ENCODE data around the gene GIMAP8.

Gene GIMAP8

DNA sequence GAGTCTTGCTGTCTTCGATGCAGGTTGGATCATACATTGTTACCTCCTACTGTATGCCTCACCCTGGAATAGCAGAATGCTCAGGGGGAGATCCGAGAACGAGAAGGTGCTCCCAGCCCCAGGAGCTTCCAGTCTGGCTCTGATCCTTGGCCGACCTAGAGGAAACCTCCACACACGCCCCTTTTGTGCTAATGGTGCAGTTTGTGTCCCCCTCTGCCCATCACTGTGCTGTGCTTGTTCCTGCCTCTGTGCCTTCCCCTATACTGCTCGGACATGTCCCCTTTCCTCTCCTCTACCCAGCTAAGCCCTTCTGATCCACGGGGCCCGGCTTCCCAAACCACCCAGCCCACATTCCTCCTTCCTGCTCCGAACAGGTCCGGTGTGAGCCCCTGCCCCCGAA lies 38.8 kb upstream of the GIMAP8 start:
- no peak for DNase-seq (ENCODE audit: low spot score)

DNA sequence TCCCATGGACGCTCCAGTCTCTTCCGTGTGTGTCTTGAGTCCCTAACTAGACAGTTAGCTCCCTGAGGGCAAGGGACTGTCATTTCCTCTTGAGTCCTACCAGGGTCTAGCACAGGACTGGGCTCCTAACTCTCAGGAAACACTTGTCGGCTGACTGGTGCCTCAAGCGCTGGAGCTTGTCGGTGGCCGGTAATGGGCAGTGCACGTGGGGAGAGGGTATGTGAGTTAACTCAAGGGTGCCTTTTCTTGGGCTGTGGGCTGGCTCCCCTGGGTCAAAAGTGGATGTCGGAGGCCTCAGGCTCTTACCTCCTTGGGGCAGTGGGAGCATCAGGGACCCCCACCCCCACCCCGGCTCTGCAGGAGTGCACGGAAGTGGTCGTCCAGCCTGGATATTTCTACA lies 38.4 kb upstream of the GIMAP8 start:
- no peak for DNase-seq (ENCODE audit: low spot score)

DNA sequence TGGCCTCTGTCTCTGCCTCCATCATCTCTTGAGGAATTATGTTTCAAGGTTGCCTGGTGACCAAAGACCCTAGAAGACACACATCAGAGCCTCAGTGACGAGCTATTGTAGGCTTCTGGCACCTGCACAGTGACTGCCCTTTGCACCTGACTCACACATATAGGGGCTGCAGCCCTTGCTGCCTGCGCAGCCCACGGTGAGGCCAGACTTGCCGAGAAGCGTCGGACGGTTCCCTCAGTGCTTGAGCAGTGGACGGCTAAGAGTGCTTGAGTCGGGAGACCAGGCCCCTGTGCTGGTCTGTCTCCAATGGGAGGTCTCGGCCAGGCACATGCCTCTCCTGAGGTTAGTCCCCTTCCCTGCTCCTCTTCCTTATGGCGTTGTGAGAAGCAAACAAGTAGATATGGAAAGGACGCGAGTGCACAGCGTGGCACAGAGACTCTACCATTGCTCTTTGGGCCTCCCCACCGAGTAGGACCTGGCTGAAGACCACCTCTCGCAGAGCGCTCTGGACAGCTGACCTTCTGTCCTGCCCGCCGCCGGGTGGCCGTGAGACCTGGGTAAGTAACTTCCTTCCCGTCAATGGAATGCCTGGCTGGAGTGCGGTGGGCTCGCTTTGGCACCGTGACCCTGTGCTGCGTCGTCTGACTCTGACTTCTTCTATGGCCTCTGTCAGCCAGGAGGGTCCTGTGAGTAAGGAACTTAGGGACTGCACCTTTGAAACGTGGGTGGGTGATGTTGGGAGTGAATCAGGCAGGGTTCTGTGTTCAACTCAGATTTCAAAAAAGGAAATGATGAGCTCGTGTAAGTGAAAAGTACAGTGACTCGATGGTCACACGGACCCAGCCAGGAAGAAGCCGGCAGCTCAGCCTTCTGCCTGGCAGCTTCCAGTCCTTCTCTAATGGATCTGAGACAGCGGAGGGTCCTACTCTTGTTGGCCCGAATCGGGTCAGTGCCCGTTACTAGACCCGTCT lies 37.6 kb upstream of the GIMAP8 start:
- DNase-seq (ENCODE audit: low spot score) = no peak

DNA sequence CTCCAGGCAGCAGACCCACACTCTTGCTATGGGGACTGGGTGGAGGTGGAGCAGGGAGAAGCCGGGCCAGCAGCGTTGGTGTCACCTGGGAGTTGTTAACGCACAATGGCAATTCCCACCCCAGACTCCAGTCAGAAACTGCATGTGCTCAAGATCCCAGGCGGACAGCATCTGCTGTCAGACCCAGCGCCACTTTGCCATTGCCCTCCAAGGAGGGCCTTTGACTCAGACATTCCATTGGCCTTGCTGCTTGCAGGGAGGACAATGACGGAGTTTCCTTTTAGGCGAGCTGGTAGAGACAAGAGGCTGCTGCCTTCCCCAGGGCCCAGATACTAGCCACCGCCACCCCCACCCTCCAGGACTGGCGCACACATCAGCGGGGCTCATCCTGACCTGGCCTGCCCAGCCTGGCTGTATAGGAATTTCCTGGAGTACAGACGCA lies 36.8 kb upstream of the GIMAP8 start:
- no peak for DNase-seq (ENCODE audit: low spot score)

DNA sequence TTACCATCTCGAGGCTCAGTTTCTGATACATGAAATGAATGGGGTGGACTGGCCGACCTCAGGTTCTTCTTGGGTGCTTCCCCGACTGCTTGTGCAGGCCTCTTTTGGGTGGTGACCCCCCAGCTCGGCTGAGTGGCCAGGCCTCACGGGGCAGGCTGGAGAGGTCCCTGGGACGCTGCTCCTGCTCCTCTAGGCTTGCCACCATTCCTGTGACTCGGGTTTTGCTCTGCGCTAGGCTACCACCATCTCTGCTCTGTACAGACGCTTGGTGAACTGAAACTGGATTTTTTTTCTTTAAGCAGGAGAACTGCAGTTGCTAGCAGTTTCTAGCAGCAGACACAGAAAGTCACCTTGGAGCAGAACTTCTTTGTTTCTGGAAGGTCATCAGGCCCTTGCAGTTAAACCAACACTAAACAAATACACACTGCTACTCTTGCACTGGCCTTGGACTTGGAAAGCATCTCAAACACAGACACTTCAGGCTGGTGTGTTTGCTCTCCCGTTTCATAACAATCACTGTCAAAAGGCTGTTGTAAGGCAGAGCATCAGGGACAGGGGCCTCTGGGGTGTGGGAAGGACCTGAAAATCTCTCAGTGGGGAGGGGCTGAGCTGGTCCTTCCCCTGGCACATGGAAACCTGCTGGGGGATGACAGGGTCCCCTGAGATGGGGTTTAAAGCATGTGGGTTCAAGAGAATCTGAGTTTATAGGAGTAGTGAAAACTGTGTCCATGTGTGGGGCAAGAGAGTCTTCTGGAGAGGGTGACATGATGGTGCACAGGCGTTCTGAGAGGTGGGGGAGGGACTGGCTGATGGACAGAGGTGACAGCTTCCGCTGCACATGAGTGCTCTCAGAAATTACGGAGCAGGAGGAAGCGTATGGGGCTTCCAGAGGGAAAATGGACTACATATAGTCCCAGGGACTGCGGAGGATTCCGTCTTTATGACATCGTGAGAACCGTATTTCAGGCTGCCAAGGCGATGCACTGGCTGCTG lies 35.0 kb upstream of the GIMAP8 start:
- DNase-seq (ENCODE audit: low spot score) = no peak

DNA sequence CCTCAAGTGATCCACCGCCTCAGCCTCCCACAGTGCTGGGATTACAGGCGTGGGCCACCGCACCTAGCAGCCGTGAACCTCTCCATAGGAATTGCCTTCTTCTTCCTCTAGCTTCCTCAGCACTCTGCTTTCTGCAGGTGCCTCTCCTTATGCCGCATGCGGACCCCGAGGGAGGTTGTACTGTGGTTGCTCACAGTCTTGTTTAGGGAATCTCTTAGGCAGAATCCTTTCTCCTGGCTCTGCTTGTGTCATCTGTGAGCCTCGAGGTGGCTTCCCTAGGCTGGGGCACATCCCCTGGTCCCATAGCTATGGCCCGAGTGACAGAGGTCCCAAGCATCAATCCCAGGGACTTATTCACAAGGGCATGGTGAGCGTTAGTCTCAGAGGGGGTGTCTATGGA lies 33.2 kb upstream of the GIMAP8 start:
- no peak for DNase-seq (ENCODE audit: low spot score)

DNA sequence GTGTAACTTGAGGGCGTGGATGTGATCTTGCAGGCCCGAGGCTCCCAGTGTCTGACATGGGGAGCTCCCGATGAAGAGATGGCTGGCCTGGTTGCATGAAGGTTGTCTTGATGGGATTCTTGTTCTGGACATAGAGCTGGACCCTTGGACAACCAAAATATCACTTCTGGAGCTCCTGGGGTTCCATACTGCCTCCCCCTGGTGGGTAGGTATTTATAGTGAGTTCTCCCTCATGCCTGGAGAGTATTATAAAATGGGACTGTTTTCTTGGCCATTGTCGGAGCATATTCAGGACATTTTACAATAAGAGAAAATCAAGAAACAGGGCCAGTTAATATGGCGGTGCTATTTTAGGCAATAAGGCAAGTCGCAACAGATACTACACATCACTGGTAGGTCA lies 32.6 kb upstream of the GIMAP8 start:
- DNase-seq (ENCODE audit: low spot score) = no peak

DNA sequence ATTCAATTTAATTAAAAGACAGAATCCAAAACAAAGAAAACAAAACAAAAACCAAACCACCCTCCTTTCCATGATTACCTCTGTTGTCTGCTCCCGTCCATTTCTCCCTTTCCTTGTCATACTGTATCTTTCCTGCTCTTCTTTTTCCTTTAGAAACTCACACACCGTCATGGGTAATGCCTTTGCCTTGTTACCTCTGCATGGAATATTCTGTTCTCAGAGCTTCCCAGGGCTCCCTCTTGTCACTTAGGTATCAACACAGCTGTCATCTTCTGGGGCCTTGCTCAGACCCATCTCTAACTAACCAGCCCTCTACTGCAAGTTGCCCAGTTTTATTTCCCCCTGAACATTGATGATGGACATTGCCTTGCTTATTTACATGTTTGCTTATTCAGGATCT lies 30.2 kb upstream of the GIMAP8 start:
- no peak for DNase-seq (ENCODE audit: low spot score)

DNA sequence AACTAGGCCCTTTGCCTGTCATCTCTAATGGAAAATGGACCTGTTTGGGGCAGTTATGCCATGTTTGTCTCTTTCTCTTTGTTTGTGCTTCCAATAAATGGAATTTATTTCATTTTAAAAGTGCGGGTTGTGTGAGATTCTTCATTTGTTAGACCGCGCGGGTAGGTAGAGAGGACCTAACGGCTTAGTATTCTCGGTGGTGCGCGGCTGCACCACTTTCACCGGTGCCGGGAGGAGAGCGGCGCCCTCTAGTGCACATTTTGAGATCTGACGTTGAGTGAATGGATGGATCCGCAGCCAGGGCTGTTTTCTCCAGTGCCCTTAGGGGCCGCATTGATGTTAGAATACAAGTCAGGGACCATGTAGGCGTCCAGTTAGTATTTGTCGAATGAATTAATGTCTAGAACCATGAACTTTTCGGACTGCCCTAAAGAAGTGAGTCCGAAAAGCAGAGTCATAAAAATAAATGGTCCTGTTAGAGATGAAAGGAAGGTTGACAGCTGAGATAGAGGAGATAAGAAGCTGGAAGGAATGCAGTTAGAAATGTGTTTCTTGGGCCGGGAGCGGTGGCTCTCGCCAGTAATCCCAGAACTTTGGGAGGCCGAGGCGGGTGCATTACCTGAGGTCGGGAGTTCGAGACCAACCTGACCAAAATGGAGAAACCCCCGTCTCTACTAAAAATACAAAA lies 29.3 kb upstream of the GIMAP8 start:
- peak; percentile 91 for DNase-seq (ENCODE audit: low spot score)

DNA sequence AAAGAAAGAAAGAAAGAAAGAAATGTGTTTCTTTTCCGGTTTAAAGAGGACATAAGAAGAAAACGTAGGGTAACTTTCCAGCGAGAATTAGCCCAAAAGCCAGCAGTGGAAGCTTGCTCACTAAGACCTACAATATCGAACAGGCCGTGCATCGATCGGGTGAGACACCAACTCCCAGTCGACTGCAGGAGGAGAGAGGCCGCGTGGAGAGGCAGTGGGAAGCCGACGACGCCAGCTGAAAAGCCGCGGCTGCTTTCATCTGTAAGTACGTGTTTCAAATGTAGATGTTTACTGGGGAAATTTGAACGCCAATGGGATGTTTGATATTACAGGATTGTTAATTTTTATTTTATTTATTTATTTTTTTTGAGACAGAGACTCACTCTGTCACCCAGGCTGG lies 28.6 kb upstream of the GIMAP8 start:
- no peak for DNase-seq (ENCODE audit: low spot score)

DNA sequence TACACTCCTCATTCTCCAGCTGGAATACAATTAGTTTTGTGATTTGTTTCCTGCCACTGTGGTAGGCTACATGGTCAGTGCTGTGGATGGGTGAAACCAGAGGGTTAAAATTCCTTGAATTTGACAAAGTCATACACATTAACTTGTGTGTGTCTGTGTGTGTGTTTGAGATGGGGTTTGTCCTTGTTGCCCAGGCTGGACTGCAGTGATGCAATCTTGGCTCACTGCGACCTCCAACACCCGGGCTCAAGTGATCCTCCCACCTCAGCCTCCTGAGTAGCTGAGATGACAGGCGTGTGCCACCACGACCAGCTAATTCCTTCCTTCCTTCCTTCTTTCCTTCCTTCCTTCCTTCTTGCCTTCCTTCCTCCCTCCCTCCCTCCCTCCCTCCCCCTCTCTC lies 24.8 kb upstream of the GIMAP8 start:
- DNase-seq (ENCODE audit: low spot score) = no peak

DNA sequence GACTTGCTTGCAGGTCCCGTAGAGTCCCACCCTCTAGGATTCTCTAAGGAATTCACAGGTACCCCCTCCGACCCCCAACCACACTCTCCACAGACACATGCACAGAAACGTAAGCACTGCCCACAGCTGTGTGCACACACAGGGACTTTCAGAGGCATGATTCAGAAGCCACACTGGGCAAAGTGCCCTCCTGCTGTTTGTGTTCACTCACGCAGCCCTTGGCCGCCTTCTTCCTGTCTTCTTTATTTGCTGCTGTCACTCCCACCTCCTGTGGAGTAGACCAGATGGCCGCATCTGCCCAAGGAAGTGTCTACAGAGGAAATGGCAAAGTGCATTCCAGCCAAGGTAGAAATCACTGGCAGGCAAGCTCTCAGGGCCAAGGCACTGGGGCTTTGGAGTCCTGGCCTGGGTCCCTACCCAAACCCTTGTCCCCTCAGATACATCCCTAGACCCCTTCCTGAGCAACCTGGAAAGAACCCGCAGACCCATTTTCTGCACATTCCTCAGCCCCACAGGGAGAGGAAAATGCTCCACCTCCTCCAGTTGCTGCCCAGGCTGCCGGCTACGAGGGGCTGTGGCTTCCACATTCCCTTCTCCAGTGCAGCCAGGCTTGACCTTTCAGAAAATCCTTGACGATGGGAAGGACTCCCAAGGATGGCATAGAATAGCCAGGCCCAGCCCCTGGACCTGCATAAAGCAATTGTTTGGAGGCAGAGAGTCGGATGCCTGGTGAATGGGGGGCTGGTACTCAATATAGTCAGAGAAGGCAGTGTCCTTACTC lies 21.6 kb upstream of the GIMAP8 start:
- no peak for DNase-seq (ENCODE audit: low spot score)

DNA sequence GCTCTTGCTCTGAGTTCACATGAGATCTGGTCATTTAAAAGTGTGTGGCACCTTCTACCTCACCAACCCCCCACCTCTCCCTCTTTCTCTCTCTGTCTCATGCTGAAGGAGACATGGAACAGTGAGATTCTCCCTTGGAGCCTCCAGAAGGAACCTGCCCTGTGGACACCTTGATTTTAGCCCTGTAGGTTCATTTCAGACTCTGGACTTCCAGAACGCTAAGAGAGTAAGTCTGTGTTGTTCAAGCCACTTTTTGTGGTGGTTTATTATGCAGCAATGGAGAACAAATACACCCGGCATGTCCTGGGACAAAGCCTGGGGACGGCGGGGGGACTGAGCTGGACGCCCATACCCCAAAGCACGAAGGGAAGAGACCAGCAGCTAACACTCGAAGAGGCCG lies 20.7 kb upstream of the GIMAP8 start:
- no peak for DNase-seq (ENCODE audit: low spot score)

DNA sequence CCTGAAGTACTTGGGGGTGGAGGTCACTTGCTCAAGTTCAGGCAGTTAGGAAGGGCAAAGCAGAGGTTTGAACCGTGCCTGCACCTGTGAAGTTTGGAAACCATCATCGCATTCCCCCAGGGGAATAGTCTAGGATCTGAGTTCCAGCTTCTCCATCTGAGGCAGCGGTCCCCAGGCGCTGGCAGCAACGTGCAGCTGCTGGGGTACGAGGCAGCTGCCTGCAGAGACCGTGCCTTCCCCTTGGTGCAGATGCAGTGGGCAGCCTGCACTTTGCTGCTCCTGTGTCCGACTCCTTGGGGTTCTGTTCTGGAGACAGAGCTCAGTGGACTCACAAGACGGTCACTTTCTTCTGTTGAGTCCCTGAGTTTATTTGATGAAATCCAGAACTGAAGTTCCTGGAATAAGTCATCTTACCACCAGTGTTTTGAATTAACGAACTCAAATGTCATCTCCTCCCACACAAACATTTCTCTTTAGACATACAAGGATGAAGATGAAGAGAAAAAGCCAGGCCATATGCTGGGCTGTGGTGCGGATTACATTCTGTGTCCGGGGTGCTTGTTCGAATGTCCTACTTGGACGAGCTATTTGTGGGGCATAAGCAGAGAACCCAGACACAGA lies 19.9 kb upstream of the GIMAP8 start:
- no peak for DNase-seq (ENCODE audit: low spot score)

DNA sequence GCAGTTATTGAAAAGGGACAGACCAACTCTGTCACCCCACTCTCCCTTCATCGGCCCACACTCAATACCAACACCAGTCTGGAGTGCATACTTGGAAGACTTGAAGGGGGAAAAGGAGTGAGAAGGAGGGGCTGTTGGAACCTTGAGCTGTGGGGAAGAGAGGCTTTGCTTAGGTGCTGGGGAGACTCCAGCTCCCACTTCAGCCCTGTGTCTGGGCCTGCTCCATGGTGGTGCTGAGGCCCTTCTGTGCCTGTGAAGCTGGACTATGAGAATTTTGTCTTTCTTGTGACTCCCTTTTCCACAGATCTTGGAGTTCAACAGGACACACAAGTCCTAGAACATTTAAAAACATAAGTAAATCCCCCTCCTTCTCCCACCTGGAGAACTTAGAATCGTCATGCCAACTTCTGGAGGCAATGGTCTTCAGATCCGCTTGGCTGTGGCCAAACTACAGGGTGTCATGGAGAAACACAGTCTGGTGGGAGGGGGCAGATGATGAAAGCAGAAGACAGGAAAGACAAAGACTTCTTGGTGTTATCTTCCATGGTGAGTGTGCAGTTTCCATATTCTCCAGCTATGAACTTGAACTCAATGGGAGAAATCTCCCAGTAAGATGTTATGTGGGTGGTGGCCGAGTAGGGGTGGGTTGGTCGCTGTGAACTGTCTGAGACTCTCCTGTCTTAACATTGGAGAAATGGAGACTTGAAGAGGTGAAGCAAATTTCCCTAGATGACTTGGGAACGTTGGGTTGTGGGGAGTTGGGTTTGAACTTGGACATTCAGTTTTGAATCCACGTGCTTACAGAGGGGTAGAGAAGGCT lies 18.4 kb upstream of the GIMAP8 start:
- DNase-seq (ENCODE audit: low spot score) = no peak

DNA sequence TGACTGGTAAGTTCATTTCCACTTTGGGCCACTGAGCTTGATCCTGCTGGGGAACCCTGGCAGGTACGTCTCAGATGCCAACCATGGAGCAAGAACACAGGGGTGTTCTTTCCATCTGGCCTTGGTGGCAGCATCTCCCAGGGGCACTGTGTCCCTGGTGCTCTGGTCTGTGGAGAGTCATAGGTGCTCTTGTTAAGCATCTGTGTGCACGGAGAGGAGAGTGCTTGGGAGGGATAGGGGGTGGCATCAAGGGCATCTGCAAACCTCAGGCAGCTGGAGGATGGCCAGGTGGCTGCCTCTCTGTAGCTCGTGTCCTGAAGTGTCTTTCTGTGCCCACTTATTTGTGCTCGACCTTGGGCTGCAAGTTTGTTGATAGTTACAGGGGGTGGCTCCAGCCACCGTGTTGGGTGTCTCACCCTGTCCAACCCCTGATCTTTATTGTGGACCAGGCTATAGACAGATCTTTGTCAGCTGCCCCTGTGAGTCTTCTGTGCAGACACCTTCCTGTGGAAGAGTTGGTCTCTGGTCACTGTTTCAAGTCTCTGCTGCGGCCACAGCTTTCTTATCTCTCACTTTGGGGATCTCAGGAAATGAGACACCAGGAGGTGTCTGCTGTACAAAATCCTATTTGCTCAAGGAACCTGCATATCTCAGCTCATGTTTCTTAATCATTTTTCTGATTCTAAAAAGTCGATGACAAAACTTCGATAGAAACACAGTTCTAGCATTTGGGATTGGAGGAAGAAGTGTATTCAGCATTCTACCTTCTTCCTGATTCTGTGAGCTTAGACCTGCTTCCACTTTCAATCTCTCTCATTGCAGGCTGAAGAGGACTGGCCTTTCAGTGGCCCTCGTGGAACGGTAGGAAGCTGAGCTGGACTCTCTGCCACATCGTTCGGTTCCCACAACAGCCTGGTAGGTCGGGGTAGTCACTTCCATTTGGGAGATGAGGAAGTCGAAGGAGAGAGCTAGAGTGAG lies 17.2 kb upstream of the GIMAP8 start:
- DNase-seq (ENCODE audit: low spot score) = no peak

DNA sequence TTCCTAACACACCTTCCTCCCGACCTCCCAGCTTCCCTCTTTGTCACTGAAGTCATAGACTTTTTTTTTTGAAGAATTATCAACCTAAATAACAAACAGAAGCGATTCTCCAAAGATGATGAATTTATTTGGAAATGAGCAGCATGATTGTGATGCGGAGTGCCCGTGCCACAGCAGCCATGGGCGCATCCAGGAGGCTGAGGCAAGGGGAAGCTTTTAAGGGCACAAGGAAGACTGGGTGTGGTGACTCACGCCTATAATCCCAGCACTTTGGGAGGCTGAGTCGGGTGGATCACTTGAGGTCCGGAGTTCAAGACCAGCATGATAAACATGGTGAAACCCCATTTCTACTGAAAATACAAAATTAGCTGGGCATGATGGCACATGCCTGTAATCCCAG lies 16.2 kb upstream of the GIMAP8 start:
- DNase-seq (ENCODE audit: low spot score) = no peak

DNA sequence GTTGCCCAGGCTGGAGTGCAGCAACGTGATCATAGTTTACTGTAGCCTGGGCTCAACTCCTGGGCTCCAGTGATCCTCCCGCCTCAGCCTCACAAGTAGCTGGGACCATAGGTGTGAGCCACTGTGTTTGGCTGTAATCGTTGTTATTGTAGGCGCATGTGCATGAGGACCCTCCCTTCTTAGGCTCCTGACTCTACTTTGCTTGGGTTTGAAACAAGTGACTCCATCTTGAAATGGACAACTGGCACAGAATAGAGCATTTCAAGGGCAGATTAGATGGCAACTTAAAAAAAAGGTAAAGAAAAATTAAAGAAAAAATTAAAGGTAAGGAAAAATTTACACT lies 15.4 kb upstream of the GIMAP8 start:
- DNase-seq (ENCODE audit: low spot score) = no peak
